Upper lobe of left lung (tissue), 4 donors: ENCODE results near the gene PCDHGA7.
"Not testable (repeated sequence)": the region's sequence is repeated elsewhere in the genome, so short reads cannot be mapped to it uniquely, and the experiment has no call there.

Experiments
- POLR2AphosphoS5 ChIP-seq, 2 donors: sonication (generic); formaldehyde crosslinking; IDR thresholded peaks; one replicate each; pipeline ENCODE4 v1.5.1; 2017; ENCODE audit warnings: antibody characterized with exemption in 2 of 2
- TF ChIP-seq, protein P1 (sequence below), 6 experiments: fragments of 450-650 bp in 4 of 6; fragments of 200-600 bp in 2 of 6; sonication (generic) in 2 of 6; IDR thresholded peaks; one replicate each; pipeline ENCODE4 v1.5.1; 2016 to 2019; ENCODE audit warnings: antibody characterized with exemption in 6 of 6

DNA sequence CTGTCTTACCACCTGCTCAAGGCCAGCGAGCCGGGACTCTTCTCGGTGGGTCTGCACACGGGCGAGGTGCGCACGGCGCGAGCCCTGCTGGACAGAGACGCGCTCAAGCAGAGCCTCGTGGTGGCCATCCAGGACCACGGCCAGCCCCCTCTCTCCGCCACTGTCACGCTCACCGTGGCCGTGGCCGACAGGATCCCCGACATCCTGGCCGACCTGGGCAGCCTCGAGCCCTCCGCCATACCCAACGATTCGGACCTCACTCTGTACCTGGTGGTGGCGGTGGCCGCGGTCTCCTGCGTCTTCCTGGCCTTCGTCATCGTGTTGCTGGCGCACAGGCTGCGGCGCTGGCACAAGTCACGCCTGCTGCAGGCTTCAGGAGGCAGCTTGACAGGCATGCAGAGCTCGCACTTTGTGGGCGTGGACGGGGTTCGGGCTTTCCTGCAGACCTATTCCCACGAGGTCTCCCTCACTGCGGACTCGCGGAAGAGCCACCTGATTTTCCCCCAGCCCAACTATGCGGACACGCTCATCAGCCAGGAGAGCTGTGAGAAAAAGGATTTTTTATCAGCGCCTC is 41.7 kb upstream of the PCDHGA7 start:
- TF ChIP-seq, protein P1, sequence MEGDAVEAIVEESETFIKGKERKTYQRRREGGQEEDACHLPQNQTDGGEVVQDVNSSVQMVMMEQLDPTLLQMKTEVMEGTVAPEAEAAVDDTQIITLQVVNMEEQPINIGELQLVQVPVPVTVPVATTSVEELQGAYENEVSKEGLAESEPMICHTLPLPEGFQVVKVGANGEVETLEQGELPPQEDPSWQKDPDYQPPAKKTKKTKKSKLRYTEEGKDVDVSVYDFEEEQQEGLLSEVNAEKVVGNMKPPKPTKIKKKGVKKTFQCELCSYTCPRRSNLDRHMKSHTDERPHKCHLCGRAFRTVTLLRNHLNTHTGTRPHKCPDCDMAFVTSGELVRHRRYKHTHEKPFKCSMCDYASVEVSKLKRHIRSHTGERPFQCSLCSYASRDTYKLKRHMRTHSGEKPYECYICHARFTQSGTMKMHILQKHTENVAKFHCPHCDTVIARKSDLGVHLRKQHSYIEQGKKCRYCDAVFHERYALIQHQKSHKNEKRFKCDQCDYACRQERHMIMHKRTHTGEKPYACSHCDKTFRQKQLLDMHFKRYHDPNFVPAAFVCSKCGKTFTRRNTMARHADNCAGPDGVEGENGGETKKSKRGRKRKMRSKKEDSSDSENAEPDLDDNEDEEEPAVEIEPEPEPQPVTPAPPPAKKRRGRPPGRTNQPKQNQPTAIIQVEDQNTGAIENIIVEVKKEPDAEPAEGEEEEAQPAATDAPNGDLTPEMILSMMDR (IDR thresholded peaks at IDR 0.05) = not testable (repeated sequence)
- not testable (repeated sequence) for TF ChIP-seq POLR2AphosphoS5 (IDR thresholded peaks at IDR 0.05)
